Measurements from ENCODE around the gene BOD1L1.
"Not testable (repeated sequence)": the region's sequence is repeated elsewhere in the genome, so short reads cannot be mapped to it uniquely, and the experiment has no call there.

The BOD1L1 gene

GRCh38 chr4:13618212-13618806 is 9.2 kb downstream of the BOD1L1 start:
- no peak for DNase-seq (ENCODE audit: low spot score)

GRCh38 chr4:13617801-13618200 is 9.7 kb downstream of the BOD1L1 start:
- no peak for DNase-seq (ENCODE audit: low spot score)

GRCh38 chr4:13616597-13616996 is 10.9 kb downstream of the BOD1L1 start:
- no peak for DNase-seq (ENCODE audit: low spot score)

GRCh38 chr4:13615161-13615560 is 12.4 kb downstream of the BOD1L1 start:
- DNase-seq (ENCODE audit: low spot score), result no peak

- DNase-seq (ENCODE audit: low spot score), result no peak
Observed at GRCh38 chr4:13612569-13612968, 15.0 kb downstream of the BOD1L1 start.

GRCh38 chr4:13611283-13611842 is 16.2 kb downstream of the BOD1L1 start:
- DNase-seq (ENCODE audit: low spot score), result no peak

GRCh38 chr4:13605330-13605729 is 22.2 kb downstream of the BOD1L1 start:
- DNase-seq (ENCODE audit: low spot score), result no peak

GRCh38 chr4:13601848-13602247 is 25.7 kb downstream of the BOD1L1 start:
- DNase-seq (ENCODE audit: low spot score), result no peak

- no peak for DNase-seq (ENCODE audit: low spot score)
Observed at GRCh38 chr4:13601048-13601447, 26.5 kb downstream of the BOD1L1 start.

GRCh38 chr4:13599159-13599558 is 28.4 kb downstream of the BOD1L1 start:
- DNase-seq (ENCODE audit: low spot score), result no peak

GRCh38 chr4:13597604-13598003 is 29.9 kb downstream of the BOD1L1 start:
- DNase-seq (ENCODE audit: low spot score), result no peak

- no peak for DNase-seq (ENCODE audit: low spot score)
Observed at GRCh38 chr4:13597141-13597540, 30.4 kb downstream of the BOD1L1 start.

GRCh38 chr4:13592220-13592619 is 35.3 kb downstream of the BOD1L1 start:
- no peak for DNase-seq (ENCODE audit: low spot score)

- DNase-seq (ENCODE audit: low spot score), result no peak
Observed at GRCh38 chr4:13590766-13591165, 36.8 kb downstream of the BOD1L1 start.

GRCh38 chr4:13588954-13589353 is 38.6 kb downstream of the BOD1L1 start:
- DNase-seq (ENCODE audit: low spot score), result no peak

- DNase-seq (ENCODE audit: low spot score), result no peak
Observed at GRCh38 chr4:13584481-13584880, 43.0 kb downstream of the BOD1L1 start.

- no peak for DNase-seq (ENCODE audit: low spot score)
Observed at GRCh38 chr4:13580036-13580435, 47.5 kb downstream of the BOD1L1 start.

GRCh38 chr4:13577660-13578059 is 49.9 kb downstream of the BOD1L1 start:
- no peak for DNase-seq (ENCODE audit: low spot score)

GRCh38 chr4:13570916-13571315 is 56.6 kb downstream of the BOD1L1 start:
- DNase-seq (ENCODE audit: low spot score), result no peak

- no peak for DNase-seq (ENCODE audit: low spot score)
Observed at GRCh38 chr4:13567125-13567524, 60.4 kb downstream of the BOD1L1 start.

- DNase-seq (ENCODE audit: low spot score), result no peak
Observed at GRCh38 chr4:13562876-13563275, 64.6 kb downstream of the BOD1L1 start.

- DNase-seq (ENCODE audit: low spot score), result no peak
Observed at GRCh38 chr4:13561673-13562072, 65.9 kb downstream of the BOD1L1 start.

- DNase-seq (ENCODE audit: low spot score), result not testable (repeated sequence)
Observed at GRCh38 chr4:13560111-13560510, 67.4 kb downstream of the BOD1L1 start.

GRCh38 chr4:13559413-13559812 is 68.1 kb downstream of the BOD1L1 start:
- no peak for DNase-seq (ENCODE audit: low spot score)

Data from CD4-positive, alpha-beta T cell treated with Interleukin-2 at 100 ng/mL for 4 hours (primary cell).